Activated CD4-positive, alpha-beta T cell treated with anti-CD3 and anti-CD28 coated beads, Interleukin-10, Interleukin-2, amounts not matched to agents 100 ng/mL and 50 ng/mL, durations not matched to agents 16 hours and 8 hours (primary cell): ENCODE data around the gene SLC1A2.

Source experiments
- DNase-seq: peaks from one replicate; pipeline ENCODE4 v3.0.0-alpha.2; 2020

The SLC1A2 gene

DNA sequence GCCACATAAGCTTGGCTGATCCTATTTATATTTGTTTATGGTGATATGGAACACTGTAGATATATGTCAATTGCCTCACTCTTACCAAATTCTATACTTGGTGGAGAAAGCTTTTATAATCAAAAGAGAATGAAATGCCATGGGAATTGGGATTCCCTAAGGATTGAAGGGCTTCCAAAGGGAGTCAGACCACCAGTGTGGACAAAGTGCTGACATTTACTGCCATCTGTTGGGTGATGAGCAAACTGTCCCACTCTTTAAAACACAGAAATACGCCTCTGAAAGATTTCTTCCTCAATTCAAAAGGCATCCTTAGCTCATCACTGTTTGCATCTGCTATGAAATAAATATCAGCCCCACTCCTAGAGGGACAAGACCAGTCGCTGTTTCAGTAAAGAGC, 7.1 kb downstream of the SLC1A2 start:
- DNase-seq = no peak

- no peak for DNase-seq
Observed at GRCh38 chr11:35407041-35407440, 12.3 kb downstream of the SLC1A2 start.

- peak; percentile 17 for DNase-seq
Observed at GRCh38 chr11:35404388-35404775, 15.0 kb downstream of the SLC1A2 start.

DNA sequence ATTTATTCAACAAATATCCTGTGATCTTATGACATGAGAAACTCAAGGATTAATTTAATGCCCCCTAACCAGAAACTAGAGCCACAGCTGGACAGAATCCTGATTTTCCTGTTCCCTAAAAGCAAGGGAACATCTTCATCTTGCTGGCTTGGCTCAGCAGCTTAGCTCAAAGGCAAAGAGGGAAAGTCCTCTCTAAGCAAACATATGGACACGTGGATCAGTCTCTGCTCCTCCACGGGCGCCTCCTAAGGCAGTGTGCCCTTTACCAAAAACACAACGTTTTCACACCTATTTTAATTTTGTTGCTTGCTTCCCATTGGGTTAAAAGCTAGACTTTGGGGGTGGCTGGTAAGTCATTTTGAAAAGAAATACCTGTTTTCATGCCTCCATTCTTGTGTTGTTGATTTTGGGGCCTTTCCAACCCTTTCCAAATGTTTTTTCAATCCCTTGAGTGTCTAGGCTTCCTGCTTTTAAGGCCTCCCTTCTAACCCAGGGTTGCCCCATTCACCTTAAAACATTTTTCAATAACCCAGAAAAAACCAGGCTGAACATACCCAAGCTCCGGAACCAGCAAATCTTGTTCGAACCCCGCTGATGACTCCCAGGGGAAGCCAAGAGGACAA, 15.5 kb downstream of the SLC1A2 start:
- no peak for DNase-seq

GRCh38 chr11:35402751-35403660, 16.4 kb downstream of the SLC1A2 start:
- no peak for DNase-seq

DNA sequence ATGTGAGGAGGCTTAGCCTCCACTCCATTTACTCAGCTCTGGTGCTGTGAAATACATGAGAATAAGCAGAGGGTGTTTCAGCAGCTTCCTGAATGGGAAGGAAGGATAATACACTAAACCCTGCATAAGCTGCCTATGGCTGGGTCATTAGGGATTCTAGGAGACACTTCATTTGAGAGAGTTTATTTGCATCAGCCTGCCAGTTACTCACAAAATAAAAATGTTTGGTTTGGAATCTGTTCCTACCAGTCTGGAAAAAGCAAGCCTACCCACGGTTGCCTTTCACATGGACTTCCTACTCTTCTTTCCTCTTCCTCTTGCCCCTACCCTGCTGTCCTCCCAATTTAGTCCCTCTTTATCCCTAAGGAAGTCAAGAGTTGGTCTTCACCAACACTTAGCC, 20.5 kb downstream of the SLC1A2 start:
- DNase-seq = no peak

GRCh38 chr11:35394941-35395340, 24.4 kb downstream of the SLC1A2 start:
- no peak for DNase-seq

DNA sequence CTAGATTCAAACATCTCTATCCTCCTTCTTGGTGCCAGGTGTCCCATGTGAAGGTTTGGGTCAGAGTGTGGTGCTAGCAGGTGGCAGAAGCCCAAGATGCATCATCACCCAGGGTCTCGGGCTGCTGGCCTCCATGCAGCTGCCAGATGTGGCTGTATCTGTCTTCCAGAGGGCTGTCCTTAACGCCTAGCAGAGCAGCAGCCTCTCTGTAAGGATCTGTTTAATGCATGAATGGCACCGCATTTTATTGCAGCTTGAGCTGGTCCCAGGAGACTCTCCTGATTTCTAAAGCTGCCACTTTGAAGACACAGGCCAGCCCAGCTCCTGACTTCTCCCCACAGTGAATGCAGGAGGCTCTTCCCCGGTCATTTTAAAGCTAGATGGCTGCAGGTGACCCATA, 26.3 kb downstream of the SLC1A2 start:
- DNase-seq = no peak

DNA sequence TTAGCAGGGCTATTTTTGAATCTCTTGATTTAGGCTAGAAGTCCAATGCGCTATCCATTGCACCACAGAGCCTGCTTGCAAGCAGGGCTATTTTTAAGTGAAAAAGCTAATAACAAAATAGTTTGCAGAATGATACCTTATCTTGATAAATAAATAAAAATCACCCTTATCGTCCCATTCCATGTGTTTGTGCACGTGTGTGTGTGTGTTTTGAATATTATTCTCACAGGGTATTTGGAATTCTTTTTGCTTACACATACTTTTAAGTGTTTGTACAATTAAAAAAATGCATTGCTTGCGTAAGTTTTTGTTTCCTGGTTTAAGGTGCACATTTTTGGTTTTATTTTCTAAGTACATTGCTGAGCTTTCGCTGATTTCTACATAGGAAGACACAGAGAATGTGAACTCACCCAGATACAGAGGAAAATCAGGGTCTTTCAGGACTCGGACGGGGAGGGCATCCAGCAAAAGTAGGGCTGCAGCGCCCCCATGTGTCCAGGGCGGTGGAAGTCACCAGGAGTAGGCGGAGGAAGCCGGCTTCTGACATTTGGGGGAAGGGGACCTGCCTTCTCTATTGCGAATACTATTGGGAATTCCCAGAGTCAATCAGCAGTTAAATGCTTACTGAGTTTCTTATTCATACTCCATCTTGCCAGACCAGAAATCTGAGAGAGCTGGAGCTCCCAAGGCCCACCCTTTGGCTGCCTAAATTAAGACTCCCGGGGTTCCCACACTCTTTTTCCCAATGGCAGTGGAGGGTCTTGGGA, 27.3 kb downstream of the SLC1A2 start:
- peak; percentile 80 for DNase-seq

DNA sequence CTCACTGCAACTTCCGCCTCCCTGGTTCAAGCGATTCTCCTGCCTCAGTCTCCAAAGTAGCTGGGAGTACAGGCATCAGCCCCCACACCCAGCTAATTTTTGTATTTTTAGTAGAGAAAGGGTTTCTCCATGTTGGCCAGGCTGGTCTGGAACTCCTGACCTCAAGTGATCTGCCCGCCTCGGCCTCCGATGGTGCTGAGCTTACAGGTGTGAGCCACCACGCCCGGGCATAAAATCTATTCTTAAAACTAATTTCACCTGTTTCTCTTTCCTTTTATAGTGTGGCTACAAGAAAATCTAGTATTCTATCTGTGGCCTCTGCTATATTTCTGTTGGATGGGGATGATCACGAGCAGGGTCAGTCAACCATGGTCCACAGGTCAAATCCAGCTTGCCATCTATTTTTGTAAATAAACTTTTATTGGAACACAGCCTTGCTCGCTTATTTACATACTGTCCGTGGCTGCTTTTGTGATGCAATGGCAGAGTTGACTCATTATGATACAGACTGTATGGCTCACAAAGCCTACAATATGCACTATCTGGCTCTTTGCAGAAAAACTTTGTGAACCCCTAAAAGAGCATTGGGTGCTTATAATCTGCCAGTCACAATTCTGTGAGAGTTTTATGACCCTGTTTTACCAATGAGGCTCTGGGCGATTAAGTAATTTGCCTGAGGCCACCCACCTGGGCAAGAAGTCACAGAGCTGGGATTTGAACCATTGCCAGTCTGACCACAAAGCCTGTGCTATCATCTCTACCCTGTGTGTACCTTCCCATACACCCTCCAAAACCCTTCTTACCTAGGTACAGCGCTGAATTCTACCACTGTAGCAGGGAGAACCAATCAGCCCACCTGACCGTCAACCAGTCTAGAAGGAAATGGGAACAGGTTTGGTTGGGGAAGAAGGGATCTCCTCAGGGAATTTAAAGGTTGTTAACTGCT, 28.3 kb downstream of the SLC1A2 start:
- peak; percentile 79 for DNase-seq

DNA sequence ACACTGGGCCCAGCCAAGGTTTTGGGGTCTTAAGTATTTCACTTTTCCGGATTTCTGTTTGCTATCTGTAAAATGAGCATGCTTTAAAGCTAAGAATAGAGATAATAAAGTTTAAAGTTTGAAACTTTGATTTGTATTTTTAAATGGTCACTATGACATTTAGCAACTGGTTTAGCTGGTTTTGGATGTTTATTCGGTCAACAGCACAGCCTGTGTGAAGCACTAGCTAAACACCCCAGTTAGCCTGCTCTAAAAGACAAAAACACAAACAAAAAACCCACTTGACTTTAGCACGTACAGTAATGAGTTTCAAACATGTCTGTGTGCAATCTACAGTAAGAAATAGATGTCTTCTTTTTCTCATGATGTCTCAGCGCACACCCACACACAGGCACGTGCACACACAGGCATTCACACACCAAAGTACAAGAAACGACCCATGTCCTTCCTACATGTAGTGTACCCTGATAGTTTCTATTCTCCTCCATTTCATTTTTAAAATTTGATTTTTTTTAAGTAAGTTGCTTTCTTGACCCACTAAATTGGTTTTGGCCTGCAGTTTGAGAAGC, 29.4 kb downstream of the SLC1A2 start:
- DNase-seq = peak; percentile 34

- no peak for DNase-seq
Observed at GRCh38 chr11:35389112-35389511, 30.2 kb downstream of the SLC1A2 start.

DNA sequence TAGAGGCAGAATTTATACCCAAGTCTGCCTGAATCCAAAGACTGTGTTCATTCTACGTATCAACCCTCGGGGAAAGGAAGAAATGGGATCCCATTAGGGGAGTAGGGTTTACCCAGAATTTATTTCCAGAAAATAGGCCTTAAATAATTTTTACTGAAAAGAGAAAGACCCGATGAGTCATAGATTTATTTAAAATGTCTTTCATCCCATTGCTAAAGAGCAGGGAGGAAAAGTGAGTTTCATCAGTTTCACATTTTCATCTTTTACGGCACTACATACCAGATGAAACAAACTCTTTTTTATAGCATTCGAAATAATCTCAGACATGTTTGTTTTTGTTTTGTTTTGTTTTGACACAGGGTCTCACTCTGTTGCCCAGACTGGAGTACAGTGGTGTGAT, 31.3 kb downstream of the SLC1A2 start:
- no peak for DNase-seq

DNA sequence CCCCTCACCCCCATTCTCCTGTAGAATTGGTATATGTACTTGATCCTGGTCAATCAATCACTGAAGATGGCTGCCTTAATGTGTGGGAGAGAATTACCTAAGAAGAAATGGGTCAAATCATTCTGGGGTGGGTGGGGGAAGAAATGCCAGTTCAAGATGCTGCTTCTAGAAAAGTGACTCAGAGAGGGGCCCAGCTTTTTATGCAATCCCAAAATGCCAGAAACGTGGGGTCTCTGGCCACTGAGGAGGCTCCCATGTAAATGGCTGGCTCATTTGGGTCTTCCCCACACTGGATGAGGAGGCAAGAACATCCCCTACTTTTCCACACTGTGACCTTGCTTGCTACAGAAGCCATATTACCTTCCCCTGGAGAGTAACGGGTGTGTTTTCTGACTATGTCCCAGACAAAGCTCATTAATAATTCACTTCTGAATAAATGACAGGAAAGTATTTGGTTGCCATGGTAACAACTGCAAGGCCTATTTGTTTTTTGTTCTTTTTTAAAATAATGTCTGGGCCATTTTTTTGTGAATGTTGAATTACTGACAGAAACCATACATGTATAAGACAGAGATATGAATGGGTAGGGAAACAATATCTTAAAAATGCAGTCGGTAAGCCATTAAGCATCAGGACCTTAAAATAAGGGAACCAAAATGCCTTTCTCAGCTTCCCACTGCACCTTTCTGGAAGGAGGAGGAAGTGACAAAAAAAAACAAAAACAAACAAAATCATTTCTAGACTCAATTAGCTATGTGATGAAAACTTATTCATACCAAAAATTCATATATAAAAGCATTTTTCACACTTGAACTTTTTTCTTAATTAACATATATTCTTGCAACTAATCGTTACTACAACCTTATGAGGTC, 32.0 kb downstream of the SLC1A2 start:
- no peak for DNase-seq

GRCh38 chr11:35383953-35384352, 35.4 kb downstream of the SLC1A2 start:
- DNase-seq = no peak

- DNase-seq = no peak
Observed at GRCh38 chr11:35381709-35382322, 37.5 kb downstream of the SLC1A2 start.

GRCh38 chr11:35380603-35381002, 38.8 kb downstream of the SLC1A2 start:
- no peak for DNase-seq

DNA sequence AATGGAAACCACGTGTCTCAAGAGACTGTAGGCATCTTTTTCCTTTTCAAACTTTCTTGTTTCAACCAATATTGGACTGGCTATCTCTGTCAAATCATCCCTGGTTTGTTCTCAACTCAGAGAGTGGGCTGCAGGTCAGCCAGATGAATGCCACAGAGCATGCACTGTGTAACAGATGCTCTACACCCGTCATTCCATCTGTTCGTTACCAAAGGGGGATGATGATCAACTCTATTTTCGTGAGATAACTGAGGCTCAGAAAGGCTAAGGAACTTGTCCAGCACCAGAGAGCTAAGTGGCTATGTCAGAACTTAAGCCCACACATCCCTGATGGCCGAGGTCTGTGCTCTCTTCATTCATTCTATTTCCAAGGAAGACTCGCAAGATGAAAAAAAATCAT, 42.1 kb downstream of the SLC1A2 start:
- DNase-seq = no peak

DNA sequence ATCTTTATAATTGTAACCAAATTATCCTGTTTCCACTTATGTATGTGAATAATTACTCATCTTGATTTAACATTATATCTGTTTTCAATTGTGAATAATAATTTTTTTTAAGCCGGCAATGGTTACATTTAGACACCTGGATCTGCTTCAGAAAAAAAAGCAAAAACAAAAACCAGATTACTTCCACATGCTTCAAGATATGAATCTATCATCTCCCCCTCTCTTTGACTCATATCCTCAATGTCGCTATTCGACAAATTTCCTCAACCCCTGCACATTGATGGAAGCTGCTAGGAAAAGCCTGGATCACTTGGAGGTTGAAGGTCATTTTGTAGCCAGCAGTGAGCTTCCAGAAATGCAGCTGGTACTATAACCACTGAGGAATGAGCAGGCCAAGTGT, 42.7 kb downstream of the SLC1A2 start:
- DNase-seq = no peak

- no peak for DNase-seq
Observed at GRCh38 chr11:35376118-35376510, 43.2 kb downstream of the SLC1A2 start.
